ENCODE data around the gene DIRAS1. TPM values are rescaled to one million over a fixed set of nuclear protein-coding genes. Genes with fewer than 3 reads are reported as not detected.

Gene DIRAS1
- total and polyA plus RNA-seq, 2 experiments from 2014 or later = 2.8 to 18.6 TPM

DNA sequence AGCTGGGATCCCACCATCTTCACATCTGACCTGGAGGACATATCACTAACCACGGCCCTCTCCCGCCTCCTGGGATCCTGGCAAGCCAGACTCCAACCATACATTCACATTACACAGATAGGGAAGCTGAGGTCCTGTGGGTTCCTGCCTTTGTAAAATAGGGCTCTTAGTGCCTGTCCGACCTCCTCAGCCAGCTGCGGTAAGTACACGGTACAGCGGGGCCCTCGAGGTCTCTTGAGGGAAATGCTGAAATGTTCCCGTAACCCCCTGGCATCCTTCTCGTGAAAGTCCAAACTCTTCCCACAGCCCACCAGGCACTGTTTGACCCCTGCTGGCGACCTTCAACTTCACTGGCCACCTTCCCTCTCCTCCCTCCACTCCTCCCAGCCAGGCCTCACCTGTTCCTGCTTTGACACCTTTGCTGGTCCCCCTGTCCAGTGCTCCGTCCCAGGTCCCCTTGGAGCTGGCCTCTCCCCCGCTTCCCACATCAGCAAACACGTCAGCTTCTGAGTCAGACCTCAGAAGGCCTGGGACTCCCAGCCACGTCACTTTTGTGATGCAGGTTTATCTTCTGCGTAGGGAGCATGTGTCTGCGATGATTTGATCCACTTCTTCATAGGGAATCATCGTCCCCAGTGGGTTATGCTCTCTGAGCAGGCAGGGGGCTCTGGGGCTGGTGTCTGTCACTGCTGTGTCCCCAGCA, 9.8 kb downstream of the DIRAS1 start (continued):
- TF ChIP-seq, protein P1, sequence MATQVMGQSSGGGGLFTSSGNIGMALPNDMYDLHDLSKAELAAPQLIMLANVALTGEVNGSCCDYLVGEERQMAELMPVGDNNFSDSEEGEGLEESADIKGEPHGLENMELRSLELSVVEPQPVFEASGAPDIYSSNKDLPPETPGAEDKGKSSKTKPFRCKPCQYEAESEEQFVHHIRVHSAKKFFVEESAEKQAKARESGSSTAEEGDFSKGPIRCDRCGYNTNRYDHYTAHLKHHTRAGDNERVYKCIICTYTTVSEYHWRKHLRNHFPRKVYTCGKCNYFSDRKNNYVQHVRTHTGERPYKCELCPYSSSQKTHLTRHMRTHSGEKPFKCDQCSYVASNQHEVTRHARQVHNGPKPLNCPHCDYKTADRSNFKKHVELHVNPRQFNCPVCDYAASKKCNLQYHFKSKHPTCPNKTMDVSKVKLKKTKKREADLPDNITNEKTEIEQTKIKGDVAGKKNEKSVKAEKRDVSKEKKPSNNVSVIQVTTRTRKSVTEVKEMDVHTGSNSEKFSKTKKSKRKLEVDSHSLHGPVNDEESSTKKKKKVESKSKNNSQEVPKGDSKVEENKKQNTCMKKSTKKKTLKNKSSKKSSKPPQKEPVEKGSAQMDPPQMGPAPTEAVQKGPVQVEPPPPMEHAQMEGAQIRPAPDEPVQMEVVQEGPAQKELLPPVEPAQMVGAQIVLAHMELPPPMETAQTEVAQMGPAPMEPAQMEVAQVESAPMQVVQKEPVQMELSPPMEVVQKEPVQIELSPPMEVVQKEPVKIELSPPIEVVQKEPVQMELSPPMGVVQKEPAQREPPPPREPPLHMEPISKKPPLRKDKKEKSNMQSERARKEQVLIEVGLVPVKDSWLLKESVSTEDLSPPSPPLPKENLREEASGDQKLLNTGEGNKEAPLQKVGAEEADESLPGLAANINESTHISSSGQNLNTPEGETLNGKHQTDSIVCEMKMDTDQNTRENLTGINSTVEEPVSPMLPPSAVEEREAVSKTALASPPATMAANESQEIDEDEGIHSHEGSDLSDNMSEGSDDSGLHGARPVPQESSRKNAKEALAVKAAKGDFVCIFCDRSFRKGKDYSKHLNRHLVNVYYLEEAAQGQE (IDR thresholded peaks at IDR 0.05; ENCODE audit: unreplicated experiment) = no peak
- TF ChIP-seq ETS1 (IDR thresholded peaks at IDR 0.05) (no peak), ZNF114 (CRISPR knock-in tag; IDR thresholded peaks at IDR 0.05) (no peak), JUNB (IDR thresholded peaks at IDR 0.05; ENCODE audit: unreplicated experiment) (no peak), POLR2AphosphoS5 (IDR thresholded peaks at IDR 0.05; ENCODE audit: low read depth) (no peak), STAT1 (IDR thresholded peaks at IDR 0.05; ENCODE audit: unreplicated experiment) (no peak)

DNA sequence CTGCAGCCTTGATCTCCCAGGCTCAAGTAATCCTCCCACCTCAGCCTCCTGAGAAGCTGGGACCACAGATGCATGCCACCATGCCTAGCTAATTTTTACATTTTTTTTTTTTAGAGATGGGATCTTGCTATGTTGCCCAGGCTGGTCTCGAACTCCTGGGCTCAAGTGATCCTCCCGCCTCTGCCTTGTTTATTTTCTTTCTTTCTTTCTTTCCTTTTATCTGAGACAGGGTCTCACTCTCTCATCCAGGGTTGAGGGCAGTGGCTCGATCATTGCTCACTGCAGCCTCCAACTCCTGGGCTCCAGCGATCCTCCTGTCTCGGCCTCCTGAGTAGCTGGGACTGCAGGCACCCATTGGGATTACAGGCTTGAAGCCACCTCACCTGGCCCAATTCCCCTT, 14.9 kb downstream of the DIRAS1 start:
- no peak for ATAC-seq

GRCh38 chr19:2703691-2704216, 17.4 kb downstream of the DIRAS1 start:
- peaks cover 23% of the 10 kb centered on the region for H3K27me3 Mint-ChIP-seq (ENCODE audit: insufficient read depth, low read depth, poor library complexity)
- no peak overlapping the region for H3K27ac Mint-ChIP-seq
- Histone ChIP-seq H2AFZ (no peak overlapping the region), H3F3A (replicated peaks; ENCODE audit: low read depth) (no peaks in the 10 kb centered on the region), H3K79me2 (replicated peaks; ENCODE audit: insufficient read depth) (no peaks in the 10 kb centered on the region), H3K4me3 (no peak overlapping the region), H3K4me2 (no peak overlapping the region), H3K36me3 (ENCODE audit: insufficient read depth) (no peaks in the 10 kb centered on the region), H3K9me2 (ENCODE audit: insufficient read depth) (peaks cover 6% of the 10 kb centered on the region; the same call in 1 of the 2 replicates), H3K4me1 (ENCODE audit: insufficient read depth) (peaks cover 11% of the 10 kb centered on the region), H3K27me3 (ENCODE audit: insufficient read depth) (peaks cover 27% of the 10 kb centered on the region), H4K20me1 (replicated peaks; ENCODE audit: insufficient read depth) (no peaks in the 10 kb centered on the region; the same call in 1 of the 2 replicates), H3K27ac (ENCODE audit: low read depth) (no peak overlapping the region)
- H3K4me3 Mint-ChIP-seq = no peak overlapping the region
- ATAC-seq (no peak), DNase-seq (ENCODE audit: low spot score) (no peak)
- H3K9me3 Mint-ChIP-seq = no peaks in the 10 kb centered on the region
- H3K4me1 Mint-ChIP-seq = peaks cover 9% of the 10 kb centered on the region
- H3K36me3 Mint-ChIP-seq (ENCODE audit: low read depth) = no peaks in the 10 kb centered on the region
- TF ChIP-seq ZNF331 (CRISPR knock-in tag; IDR thresholded peaks at IDR 0.05; ENCODE audit: low read depth) (no peak), CTCF (conservative IDR thresholded peaks at IDR 0.05; ENCODE audit: low read depth in 2 of 2) (no peak), JUNB (IDR thresholded peaks at IDR 0.05; ENCODE audit: unreplicated experiment) (no peak), EZH2 (IDR thresholded peaks at IDR 0.05; ENCODE audit: low read depth, unreplicated experiment) (no peak)

More for the DNA sequence above, 14.9 kb downstream of the DIRAS1 start:
- no peaks in the 10 kb centered on the region for H3K36me3 ChIP-seq (ENCODE audit: insufficient read depth)
- H3K4me1 Mint-ChIP-seq = no peaks in the 10 kb centered on the region; the same call in 1 of the 3 replicates
- H3K36me3 Mint-ChIP-seq (ENCODE audit: low read depth) = no peaks in the 10 kb centered on the region
- no peak overlapping the region for H3K4me3 ChIP-seq
- H3K4me2 ChIP-seq = no peak overlapping the region
- H3K9me3 Mint-ChIP-seq = no peaks in the 10 kb centered on the region
- no peak overlapping the region for H2AFZ ChIP-seq
- H3K9me2 ChIP-seq (ENCODE audit: insufficient read depth) = peaks cover 6% of the 10 kb centered on the region; the same call in 1 of the 2 replicates
- TF ChIP-seq EZH2 (IDR thresholded peaks at IDR 0.05; ENCODE audit: low read depth, unreplicated experiment) = no peak
- 0 out of 2 replicates have a peak, but pooled peaks cover 1% of the 10 kb centered on the region for H3K4me1 ChIP-seq (ENCODE audit: insufficient read depth)
- no peak overlapping the region for H3K27ac Mint-ChIP-seq
- H3K27ac ChIP-seq (ENCODE audit: low read depth) = no peak overlapping the region
- H3K4me3 Mint-ChIP-seq = no peak overlapping the region
- H3K27me3 ChIP-seq (ENCODE audit: insufficient read depth) = peaks cover 8% of the 10 kb centered on the region
- no peaks in the 10 kb centered on the region for H3F3A ChIP-seq (replicated peaks; ENCODE audit: low read depth)
- no peak for DNase-seq (ENCODE audit: low spot score)
- no peaks in the 10 kb centered on the region for H4K20me1 ChIP-seq (replicated peaks; ENCODE audit: insufficient read depth)
- H3K27me3 Mint-ChIP-seq (ENCODE audit: insufficient read depth, low read depth, poor library complexity) = peaks cover 15% of the 10 kb centered on the region
- H3K79me2 ChIP-seq (replicated peaks; ENCODE audit: insufficient read depth) = no peaks in the 10 kb centered on the region

Data from GM23338 (cell line).